WI38 (cell line): Measurements from ENCODE around the gene METTL21C.

Experiments
- H3K4me3 ChIP-seq: 2 replicates; pipeline ENCODE4 v1.5.1; 2011; ENCODE audit warnings: low read depth, mild to moderate bottlenecking, control low read depth, low read length
- CTCF ChIP-seq: IDR thresholded peaks from 2 replicates; pipeline ENCODE4 v1.5.1; 2012; ENCODE audit warnings: low read depth, mild to moderate bottlenecking, control low read depth, low read length

Gene METTL21C

GRCh38 chr13:102697929-102698648 lies 3.2 kb upstream of the METTL21C start:
- H3K4me3 ChIP-seq: no peak overlapping the region
- TF ChIP-seq CTCF: no peak

GRCh38 chr13:102697264-102697663 lies 2.4 kb upstream of the METTL21C start:
- no peak overlapping the region for H3K4me3 ChIP-seq
- TF ChIP-seq CTCF: no peak

GRCh38 chr13:102696465-102696864 lies 1.6 kb upstream of the METTL21C start:
- no peak for TF ChIP-seq CTCF
- no peak overlapping the region for H3K4me3 ChIP-seq

GRCh38 chr13:102693776-102694175 lies 1.1 kb downstream of the METTL21C start:
- TF ChIP-seq CTCF: no peak
- no peak overlapping the region for H3K4me3 ChIP-seq

- no peak overlapping the region for H3K4me3 ChIP-seq
- no peak for TF ChIP-seq CTCF
Observed at GRCh38 chr13:102693250-102693649, 1.6 kb downstream of the METTL21C start.

- TF ChIP-seq CTCF: no peak
Observed at GRCh38 chr13:102692491-102692826, 2.4 kb downstream of the METTL21C start.

GRCh38 chr13:102690883-102691282 lies 4.0 kb downstream of the METTL21C start:
- TF ChIP-seq CTCF: no peak
- H3K4me3 ChIP-seq: no peak overlapping the region

More at GRCh38 chr13:102692491-102692826, 2.4 kb downstream of the METTL21C start:
- no peak overlapping the region for H3K4me3 ChIP-seq
